Kidney glomerular epithelial cell (primary cell): ENCODE measurements around the gene E2F8.

Experiments used
- DNase-seq: peaks from one replicate; lab custom pipeline; 2025; lab: John Stamatoyannopoulos, UW

The E2F8 gene

GRCh38 chr11:19220903-19221724 lies 19.6 kb downstream of the E2F8 start:
- DNase-seq = no peak

- no peak for DNase-seq
These were observed 21.8 kb downstream of the E2F8 start for GRCh38 chr11:19218786-19219460.

- no peak for DNase-seq
These were observed 22.5 kb downstream of the E2F8 start for GRCh38 chr11:19218216-19218615.

- DNase-seq = no peak
These were observed 23.9 kb downstream of the E2F8 start for GRCh38 chr11:19216709-19217374.

- no peak for DNase-seq
These were observed 24.7 kb downstream of the E2F8 start for GRCh38 chr11:19216021-19216420.

GRCh38 chr11:19209617-19210370 lies 31.0 kb downstream of the E2F8 start:
- no peak for DNase-seq

- DNase-seq = no peak
These were observed 31.7 kb downstream of the E2F8 start for GRCh38 chr11:19208959-19209546.

GRCh38 chr11:19208181-19208580 lies 32.6 kb downstream of the E2F8 start:
- DNase-seq = no peak

GRCh38 chr11:19204836-19205235 lies 35.9 kb downstream of the E2F8 start:
- DNase-seq = no peak

GRCh38 chr11:19201737-19202605 lies 38.8 kb downstream of the E2F8 start, which contains the start of gene CSRP3:
CSRP3 (minus strand) TSS chr11:19201983; CDS start chr11:19192448, 9,535 bp downstream.
- no peak for DNase-seq

- DNase-seq = peak; percentile 17
These were observed 40.1 kb downstream of the E2F8 start for GRCh38 chr11:19200410-19201201.

- DNase-seq = no peak
These were observed 41.0 kb downstream of the E2F8 start for GRCh38 chr11:19199771-19200170.

- no peak for DNase-seq
These were observed 41.7 kb downstream of the E2F8 start for GRCh38 chr11:19199048-19199447.

- no peak for DNase-seq
These were observed 44.3 kb downstream of the E2F8 start for GRCh38 chr11:19196432-19196831.

- DNase-seq = no peak
These were observed 46.0 kb downstream of the E2F8 start for GRCh38 chr11:19194620-19195308.

- DNase-seq = no peak
These were observed 46.8 kb downstream of the E2F8 start for GRCh38 chr11:19193916-19194315.

- no peak for DNase-seq
These were observed 49.1 kb downstream of the E2F8 start for GRCh38 chr11:19191530-19192169.

- DNase-seq = no peak
These were observed 52.9 kb downstream of the E2F8 start for GRCh38 chr11:19187833-19188258.
